Astrocyte (in vitro differentiated cells and primary cell): ENCODE data around the gene SPP2. TPM values are rescaled to one million over a fixed set of nuclear protein-coding genes. Genes with fewer than 3 reads are reported as not detected.

Experiments
- DNase-seq: peaks from one replicate; pipeline ENCODE4 v3.0.0-alpha.2; 2010; ENCODE audit warnings: low read depth
- FAIRE-seq: peaks from 2 replicates; lab custom pipeline; 2011; peaks lifted over from hg19 to GRCh38; lab: Jason Lieb, UNC
- H2AFZ ChIP-seq: 2 replicates; pipeline ENCODE4 v1.6.0; 2012; ENCODE audit warnings: low read depth, low read length, inconsistent platforms
- H3K27ac ChIP-seq: 2 replicates; pipeline ENCODE4 v1.5.1; 2011; ENCODE audit warnings: low read depth, low read length, inconsistent platforms
- H3K27me3 ChIP-seq: 2 replicates; pipeline ENCODE4 v1.6.0; 2011; ENCODE audit warnings: low read length, inconsistent platforms; ENCODE audit not compliant: insufficient read depth
- H3K36me3 ChIP-seq: 2 replicates; pipeline ENCODE4 v1.5.1; 2011; ENCODE audit warnings: low read length, inconsistent platforms; ENCODE audit not compliant: insufficient read depth
- H3K4me1 ChIP-seq: 2 replicates; pipeline ENCODE4 v1.5.1; 2011; ENCODE audit warnings: low read length, inconsistent platforms; ENCODE audit not compliant: insufficient read depth
- H3K4me2 ChIP-seq: 2 replicates; pipeline ENCODE4 v1.6.0; 2012; ENCODE audit warnings: low read length, inconsistent platforms
- H3K4me3 ChIP-seq: 2 replicates; pipeline ENCODE4 v1.5.1; 2011; ENCODE audit warnings: low read depth, mild to moderate bottlenecking, low read length, inconsistent platforms; ENCODE audit not compliant: insufficient read depth
- H3K79me2 ChIP-seq: 2 replicates; pipeline ENCODE4 v1.6.0; 2012; ENCODE audit warnings: mild to moderate bottlenecking, low read length, inconsistent platforms; ENCODE audit not compliant: insufficient read depth
- H3K9ac ChIP-seq: 2 replicates; pipeline ENCODE4 v1.6.0; 2012; ENCODE audit warnings: mild to moderate bottlenecking, low read length, inconsistent platforms
- H3K9me3 ChIP-seq: 2 replicates; pipeline ENCODE4 v1.5.1; 2012; ENCODE audit warnings: low read depth, mild to moderate bottlenecking, low read length, inconsistent platforms; ENCODE audit not compliant: insufficient read depth
- H4K20me1 ChIP-seq: 2 replicates; pipeline ENCODE4 v1.6.0; 2012; ENCODE audit warnings: low read length, inconsistent platforms; ENCODE audit not compliant: insufficient read depth
- H3K27ac Mint-ChIP-seq: one replicate; pipeline ENCODE4 v1.8.0; 2021; ENCODE audit warnings: mild to moderate bottlenecking, mixed read lengths; ENCODE audit not compliant: unreplicated experiment
- H3K27me3 Mint-ChIP-seq: one replicate; pipeline ENCODE4 v1.8.0; 2021; ENCODE audit warnings: low read depth, mixed read lengths; ENCODE audit not compliant: unreplicated experiment
- H3K36me3 Mint-ChIP-seq: one replicate; pipeline ENCODE4 v1.8.0; 2021; ENCODE audit warnings: low read depth, mixed read lengths; ENCODE audit not compliant: unreplicated experiment
- H3K4me1 Mint-ChIP-seq: one replicate; pipeline ENCODE4 v1.8.0; 2021; ENCODE audit warnings: low read depth, mixed read lengths; ENCODE audit not compliant: unreplicated experiment
- H3K4me3 Mint-ChIP-seq: one replicate; pipeline ENCODE4 v1.8.0; 2021; ENCODE audit warnings: mild to moderate bottlenecking, moderate library complexity, mixed read lengths; ENCODE audit not compliant: unreplicated experiment
- H3K9me3 Mint-ChIP-seq: one replicate; pipeline ENCODE4 v1.8.0; 2021; ENCODE audit warnings: mild to moderate bottlenecking, mixed read lengths; ENCODE audit not compliant: unreplicated experiment
- CTCF ChIP-seq: IDR thresholded peaks from 2 replicates; pipeline ENCODE4 v1.5.1; 2011; ENCODE audit warnings: low read depth, mild to moderate bottlenecking, inconsistent platforms, low read length, moderate library complexity; ENCODE audit not compliant: insufficient read depth
- EZH2 ChIP-seq: IDR thresholded peaks from 2 replicates; pipeline ENCODE4 v1.6.1; 2012; ENCODE audit warnings: mild to moderate bottlenecking, low read length, inconsistent platforms; ENCODE audit not compliant: insufficient read depth
- total RNA-seq: library from RNA; stranded (reverse); gene quantifications from 2 replicates; pipeline ENCODE4 v1.2.1, GENCODE V29; 2021

Gene SPP2
- total RNA-seq, 1 donor from 2014 or later: not detected

- Histone ChIP-seq H3K4me2 (no peak overlapping the region), H3K4me1 (no peaks in the 10 kb centered on the region)
- peaks cover 3% of the 10 kb centered on the region for H3K27me3 Mint-ChIP-seq
These were observed 48.2 kb downstream of the SPP2 start for GRCh38 chr2:234098681-234099080.

GRCh38 chr2:234099266-234099665 lies 48.8 kb downstream of the SPP2 start:
- Histone ChIP-seq H3K9me3 (no peaks in the 10 kb centered on the region), H3K4me3 (no peak overlapping the region), H3K4me2 (no peak overlapping the region), H3K36me3 (no peaks in the 10 kb centered on the region), H4K20me1 (no peaks in the 10 kb centered on the region), H3K27me3 (no peaks in the 10 kb centered on the region), H3K4me1 (no peaks in the 10 kb centered on the region), H3K27ac (no peak overlapping the region), H3K79me2 (no peaks in the 10 kb centered on the region), H3K9ac (no peak overlapping the region), H2AFZ (no peak overlapping the region)
- DNase-seq (no peak), FAIRE-seq (no peak)
- TF ChIP-seq EZH2 (no peak), CTCF (no peak)
- no peaks in the 10 kb centered on the region for H3K9me3 Mint-ChIP-seq
- H3K27ac Mint-ChIP-seq: no peak overlapping the region
- no peaks in the 10 kb centered on the region for H3K36me3 Mint-ChIP-seq
- H3K27me3 Mint-ChIP-seq: no peaks in the 10 kb centered on the region
- no peaks in the 10 kb centered on the region for H3K4me1 Mint-ChIP-seq
- H3K4me3 Mint-ChIP-seq: no peak overlapping the region

More at GRCh38 chr2:234098681-234099080, 48.2 kb downstream of the SPP2 start:
- Histone ChIP-seq H3K36me3 (no peaks in the 10 kb centered on the region), H3K27me3 (no peaks in the 10 kb centered on the region), H3K79me2 (no peaks in the 10 kb centered on the region), H3K9me3 (no peaks in the 10 kb centered on the region), H4K20me1 (no peaks in the 10 kb centered on the region), H3K27ac (no peak overlapping the region), H3K4me3 (no peak overlapping the region), H3K9ac (no peak overlapping the region), H2AFZ (no peak overlapping the region)
- no peaks in the 10 kb centered on the region for H3K4me1 Mint-ChIP-seq
- H3K9me3 Mint-ChIP-seq: no peaks in the 10 kb centered on the region
- no peak overlapping the region for H3K4me3 Mint-ChIP-seq
- H3K27ac Mint-ChIP-seq: no peak overlapping the region
- FAIRE-seq (no peak), DNase-seq (peak; percentile 22)
- no peak for TF ChIP-seq EZH2
- TF ChIP-seq CTCF: no peak
- H3K36me3 Mint-ChIP-seq: no peaks in the 10 kb centered on the region

GRCh38 chr2:234100686-234101085 lies 50.2 kb downstream of the SPP2 start:
- Mint-ChIP-seq H3K27me3 (no peaks in the 10 kb centered on the region), H3K36me3 (no peaks in the 10 kb centered on the region), H3K9me3 (no peaks in the 10 kb centered on the region), H3K4me1 (peaks cover 1% of the 10 kb centered on the region), H3K4me3 (no peak overlapping the region), H3K27ac (no peak overlapping the region)
- H3K79me2 ChIP-seq: no peaks in the 10 kb centered on the region
- H3K27me3 ChIP-seq: no peaks in the 10 kb centered on the region
- no peak overlapping the region for H3K4me3 ChIP-seq
- H3K9me3 ChIP-seq: no peaks in the 10 kb centered on the region
- no peaks in the 10 kb centered on the region for H3K36me3 ChIP-seq
- no peaks in the 10 kb centered on the region for H3K4me1 ChIP-seq
- no peak overlapping the region for H3K9ac ChIP-seq
- TF ChIP-seq EZH2: no peak
- no peak overlapping the region for H3K4me2 ChIP-seq
- no peak overlapping the region for H2AFZ ChIP-seq
- FAIRE-seq (no peak), DNase-seq (no peak)
- no peaks in the 10 kb centered on the region for H4K20me1 ChIP-seq
- H3K27ac ChIP-seq: no peak overlapping the region
